WTC11 (cell line): ENCODE data around the gene MTERF4. TPM values are rescaled to one million over a fixed set of nuclear protein-coding genes. Genes with fewer than 3 reads are reported as not detected.

Experiments
- ATAC-seq: fragments of 200-7000 bp; cut with Tn5 transposase; 2 replicates; pipeline ENCODE4 v1.10.0; 2021; ENCODE audit warnings: mild to moderate bottlenecking, moderate library complexity
- CTCF ChIA-PET: fragments of 300-600 bp; sonication (Branson Sonifier 250); formaldehyde crosslinking; loops from one replicate; lab custom pipeline; 2021; ENCODE audit warnings: antibody characterized with exemption; lab: Charles Lee
- POLR2A ChIA-PET: fragments of 350-600 bp; sonication (Branson Sonifier 250); formaldehyde crosslinking; loops from one replicate; lab custom pipeline; 2021; ENCODE audit warnings: antibody characterized with exemption; lab: Charles Lee
- DNase-seq: peaks from one replicate; pipeline ENCODE4 v3.0.0; 2021; ENCODE audit warnings: low spot score
- H3K27ac Mint-ChIP-seq: 2 replicates; pipeline ENCODE4 v1.8.0; 2021; ENCODE audit warnings: mixed read lengths
- H3K27me3 Mint-ChIP-seq: 2 replicates; pipeline ENCODE4 v1.8.0; 2021; ENCODE audit warnings: low read depth, mild to moderate bottlenecking, moderate library complexity, mixed read lengths
- H3K36me3 Mint-ChIP-seq: 2 replicates; pipeline ENCODE4 v1.8.0; 2021; ENCODE audit warnings: mixed read lengths
- H3K4me1 Mint-ChIP-seq: 2 replicates; pipeline ENCODE4 v1.8.0; 2022; ENCODE audit warnings: mixed read lengths
- H3K4me3 Mint-ChIP-seq: 2 replicates; pipeline ENCODE4 v1.8.0; 2021; ENCODE audit warnings: mild to moderate bottlenecking, moderate library complexity, mixed read lengths
- H3K9me3 Mint-ChIP-seq: 2 replicates; pipeline ENCODE4 v1.8.0; 2021; ENCODE audit warnings: mixed read lengths
- ATF2 ChIP-seq: sonication (generic); formaldehyde crosslinking; IDR thresholded peaks from 2 replicates; pipeline ENCODE4 v1.8.1; 2022; ENCODE audit warnings: low read depth, missing genetic modification reagents, borderline replicate concordance
- CBFB ChIP-seq: sonication (generic); formaldehyde crosslinking; IDR thresholded peaks from 2 replicates; pipeline ENCODE4 v1.8.1; 2022; ENCODE audit warnings: mild to moderate bottlenecking, low read depth, missing genetic modification reagents
- ETV6 ChIP-seq: sonication (generic); formaldehyde crosslinking; IDR thresholded peaks from 2 replicates; pipeline ENCODE4 v1.8.1; 2022; ENCODE audit warnings: mild to moderate bottlenecking, missing genetic modification reagents
- FOXJ3 ChIP-seq: sonication (generic); formaldehyde crosslinking; IDR thresholded peaks from 2 replicates; pipeline ENCODE4 v1.9.0; 2021; ENCODE audit warnings: missing genetic modification reagents, mild to moderate bottlenecking, borderline replicate concordance
- GRHL2 ChIP-seq: fragments of 250-450 bp; sonication (Bioruptor Pico); IDR thresholded peaks from 2 replicates; pipeline ENCODE4 v1.8.0; 2022; ENCODE audit warnings: mild to moderate bottlenecking, moderate library complexity; ENCODE audit not compliant: insufficient replicate concordance, severe bottlenecking
- HMGA2 ChIP-seq: fragments of 250-450 bp; sonication (Bioruptor Pico); IDR thresholded peaks from 2 replicates; pipeline ENCODE4 v1.4.0; 2021; ENCODE audit warnings: mild to moderate bottlenecking, moderate library complexity
- IRF2 ChIP-seq: sonication (generic); formaldehyde crosslinking; IDR thresholded peaks from 2 replicates; pipeline ENCODE4 v1.8.0; 2022; ENCODE audit warnings: low read depth, missing genetic modification reagents, borderline replicate concordance
- MYBL2 ChIP-seq: sonication (generic); formaldehyde crosslinking; IDR thresholded peaks from 2 replicates; pipeline ENCODE4 v1.8.1; 2023; ENCODE audit warnings: mild to moderate bottlenecking, moderate library complexity, missing genetic modification reagents
- NFYB ChIP-seq: sonication (generic); formaldehyde crosslinking; conservative IDR thresholded peaks from 2 replicates; pipeline ENCODE4 v1.8.0; 2022; ENCODE audit warnings: low read depth, missing genetic modification reagents
- OVOL2 ChIP-seq: fragments of 250-450 bp; sonication (Bioruptor Pico); IDR thresholded peaks from 2 replicates; pipeline ENCODE4 v1.9.0; 2021; ENCODE audit warnings: mild to moderate bottlenecking, borderline replicate concordance
- RELA ChIP-seq: sonication (generic); formaldehyde crosslinking; IDR thresholded peaks from 2 replicates; pipeline ENCODE4 v1.8.1; 2022; ENCODE audit warnings: missing genetic modification reagents, mild to moderate bottlenecking, borderline replicate concordance
- ZNF121 ChIP-seq: sonication (generic); formaldehyde crosslinking; IDR thresholded peaks from 2 replicates; pipeline ENCODE4 v1.8.0; 2023; ENCODE audit warnings: missing genetic modification reagents
- ZNF138 ChIP-seq: sonication (generic); formaldehyde crosslinking; conservative IDR thresholded peaks from 2 replicates; pipeline ENCODE4 v1.8.1; 2022; ENCODE audit warnings: mild to moderate bottlenecking, moderate library complexity, missing genetic modification reagents
- ZNF281 ChIP-seq: sonication (generic); formaldehyde crosslinking; IDR thresholded peaks from 2 replicates; pipeline ENCODE4 v1.8.0; 2023; ENCODE audit warnings: mild to moderate bottlenecking, missing genetic modification reagents
- ZNF317 ChIP-seq: sonication (generic); formaldehyde crosslinking; IDR thresholded peaks from 2 replicates; pipeline ENCODE4 v1.8.1; 2023; ENCODE audit warnings: low read depth, mild to moderate bottlenecking, moderate library complexity, missing genetic modification reagents, borderline replicate concordance
- total RNA-seq: library from RNA; stranded (reverse); gene quantifications from 3 replicates; pipeline ENCODE4 v1.2.3, GENCODE V29; 2021
- TF ChIP-seq, protein P1 (sequence below): sonication (generic); formaldehyde crosslinking; IDR thresholded peaks from 2 replicates; pipeline ENCODE4 v1.8.0; 2022; ENCODE audit warnings: mild to moderate bottlenecking, missing genetic modification reagents
- TF ChIP-seq, protein P2 (sequence below): sonication (generic); formaldehyde crosslinking; IDR thresholded peaks from 2 replicates; pipeline ENCODE4 v1.8.1; 2022; ENCODE audit warnings: mild to moderate bottlenecking, moderate library complexity, missing genetic modification reagents
- TF ChIP-seq, protein P3 (sequence below): sonication (generic); formaldehyde crosslinking; IDR thresholded peaks from 2 replicates; pipeline ENCODE4 v1.8.0; 2023; ENCODE audit warnings: missing genetic modification reagents, mild to moderate bottlenecking, borderline replicate concordance
- TF ChIP-seq, protein P4 (sequence below): sonication (generic); formaldehyde crosslinking; IDR thresholded peaks from 2 replicates; pipeline ENCODE4 v1.8.1; 2022; ENCODE audit warnings: missing genetic modification reagents, borderline replicate concordance

The MTERF4 gene
- total RNA-seq, 1 experiment from 2014 or later: 23.3 TPM

GRCh38 chr2:241066171-241066892 is 35.8 kb downstream of the MTERF4 start (continued):
- no peak for TF ChIP-seq ZNF281
- TF ChIP-seq, protein P1, sequence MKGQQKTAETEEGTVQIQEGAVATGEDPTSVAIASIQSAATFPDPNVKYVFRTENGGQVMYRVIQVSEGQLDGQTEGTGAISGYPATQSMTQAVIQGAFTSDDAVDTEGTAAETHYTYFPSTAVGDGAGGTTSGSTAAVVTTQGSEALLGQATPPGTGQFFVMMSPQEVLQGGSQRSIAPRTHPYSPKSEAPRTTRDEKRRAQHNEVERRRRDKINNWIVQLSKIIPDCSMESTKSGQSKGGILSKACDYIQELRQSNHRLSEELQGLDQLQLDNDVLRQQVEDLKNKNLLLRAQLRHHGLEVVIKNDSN: no peak

DNA sequence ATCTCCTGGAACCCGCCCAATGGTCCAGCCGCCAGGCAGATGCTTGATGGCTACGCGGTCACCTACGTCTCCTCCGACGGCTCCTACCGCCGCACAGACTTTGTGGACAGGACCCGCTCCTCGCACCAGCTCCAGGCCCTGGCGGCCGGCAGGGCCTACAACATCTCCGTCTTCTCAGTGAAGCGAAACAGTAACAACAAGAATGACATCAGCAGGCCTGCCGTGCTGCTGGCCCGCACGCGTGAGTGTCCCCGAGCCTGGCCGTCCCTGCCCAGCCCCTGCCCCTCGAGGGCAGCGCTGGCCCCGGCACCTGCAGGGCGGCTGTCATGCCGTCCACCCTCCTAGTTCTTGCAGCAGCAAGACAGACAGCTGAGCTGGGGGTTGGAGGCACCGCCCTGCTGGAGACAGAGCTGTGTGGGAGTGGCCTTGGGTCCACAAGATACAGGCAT is 36.7 kb downstream of the MTERF4 start:
- H3K36me3 Mint-ChIP-seq: no peaks in the 10 kb centered on the region
- CTCF ChIA-PET: interaction anchor here (1.0 to 4.6 kb wide), 4 partner anchors 13 to 214 kb away, joined by 3 to 12 read pairs (median 6); no protein-coding TSS in a partner anchor
- no peak overlapping the region for H3K27ac Mint-ChIP-seq
- no peaks in the 10 kb centered on the region for H3K4me1 Mint-ChIP-seq
- H3K27me3 Mint-ChIP-seq: no peaks in the 10 kb centered on the region
- POLR2A ChIA-PET: no interaction called here
- DNase-seq (peak; percentile 16), ATAC-seq (no peak)
- no peak overlapping the region for H3K4me3 Mint-ChIP-seq
- H3K9me3 Mint-ChIP-seq: no peaks in the 10 kb centered on the region
- TF ChIP-seq GRHL2 (no peak), HMGA2 (no peak), IRF2 (CRISPR knock-in tag) (no peak), ZNF281 (no peak), MYBL2 (CRISPR knock-in tag) (no peak), ETV6 (CRISPR knock-in tag) (no peak), RELA (CRISPR knock-in tag) (no peak), ZNF121 (CRISPR knock-in tag) (no peak), NFYB (CRISPR knock-in tag) (no peak), OVOL2 (CRISPR knock-in tag) (no peak), CBFB (no peak), ZNF317 (CRISPR knock-in tag) (no peak), FOXJ3 (CRISPR knock-in tag) (no peak), ATF2 (CRISPR knock-in tag) (no peak), ZNF138 (no peak)
- TF ChIP-seq, protein P2, sequence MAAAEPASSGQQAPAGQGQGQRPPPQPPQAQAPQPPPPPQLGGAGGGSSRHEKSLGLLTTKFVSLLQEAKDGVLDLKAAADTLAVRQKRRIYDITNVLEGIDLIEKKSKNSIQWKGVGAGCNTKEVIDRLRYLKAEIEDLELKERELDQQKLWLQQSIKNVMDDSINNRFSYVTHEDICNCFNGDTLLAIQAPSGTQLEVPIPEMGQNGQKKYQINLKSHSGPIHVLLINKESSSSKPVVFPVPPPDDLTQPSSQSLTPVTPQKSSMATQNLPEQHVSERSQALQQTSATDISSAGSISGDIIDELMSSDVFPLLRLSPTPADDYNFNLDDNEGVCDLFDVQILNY (CRISPR knock-in tag): no peak
- TF ChIP-seq, protein P3, sequence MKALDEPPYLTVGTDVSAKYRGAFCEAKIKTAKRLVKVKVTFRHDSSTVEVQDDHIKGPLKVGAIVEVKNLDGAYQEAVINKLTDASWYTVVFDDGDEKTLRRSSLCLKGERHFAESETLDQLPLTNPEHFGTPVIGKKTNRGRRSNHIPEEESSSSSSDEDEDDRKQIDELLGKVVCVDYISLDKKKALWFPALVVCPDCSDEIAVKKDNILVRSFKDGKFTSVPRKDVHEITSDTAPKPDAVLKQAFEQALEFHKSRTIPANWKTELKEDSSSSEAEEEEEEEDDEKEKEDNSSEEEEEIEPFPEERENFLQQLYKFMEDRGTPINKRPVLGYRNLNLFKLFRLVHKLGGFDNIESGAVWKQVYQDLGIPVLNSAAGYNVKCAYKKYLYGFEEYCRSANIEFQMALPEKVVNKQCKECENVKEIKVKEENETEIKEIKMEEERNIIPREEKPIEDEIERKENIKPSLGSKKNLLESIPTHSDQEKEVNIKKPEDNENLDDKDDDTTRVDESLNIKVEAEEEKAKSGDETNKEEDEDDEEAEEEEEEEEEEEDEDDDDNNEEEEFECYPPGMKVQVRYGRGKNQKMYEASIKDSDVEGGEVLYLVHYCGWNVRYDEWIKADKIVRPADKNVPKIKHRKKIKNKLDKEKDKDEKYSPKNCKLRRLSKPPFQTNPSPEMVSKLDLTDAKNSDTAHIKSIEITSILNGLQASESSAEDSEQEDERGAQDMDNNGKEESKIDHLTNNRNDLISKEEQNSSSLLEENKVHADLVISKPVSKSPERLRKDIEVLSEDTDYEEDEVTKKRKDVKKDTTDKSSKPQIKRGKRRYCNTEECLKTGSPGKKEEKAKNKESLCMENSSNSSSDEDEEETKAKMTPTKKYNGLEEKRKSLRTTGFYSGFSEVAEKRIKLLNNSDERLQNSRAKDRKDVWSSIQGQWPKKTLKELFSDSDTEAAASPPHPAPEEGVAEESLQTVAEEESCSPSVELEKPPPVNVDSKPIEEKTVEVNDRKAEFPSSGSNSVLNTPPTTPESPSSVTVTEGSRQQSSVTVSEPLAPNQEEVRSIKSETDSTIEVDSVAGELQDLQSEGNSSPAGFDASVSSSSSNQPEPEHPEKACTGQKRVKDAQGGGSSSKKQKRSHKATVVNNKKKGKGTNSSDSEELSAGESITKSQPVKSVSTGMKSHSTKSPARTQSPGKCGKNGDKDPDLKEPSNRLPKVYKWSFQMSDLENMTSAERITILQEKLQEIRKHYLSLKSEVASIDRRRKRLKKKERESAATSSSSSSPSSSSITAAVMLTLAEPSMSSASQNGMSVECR (CRISPR knock-in tag): no peak
- TF ChIP-seq, protein P4, sequence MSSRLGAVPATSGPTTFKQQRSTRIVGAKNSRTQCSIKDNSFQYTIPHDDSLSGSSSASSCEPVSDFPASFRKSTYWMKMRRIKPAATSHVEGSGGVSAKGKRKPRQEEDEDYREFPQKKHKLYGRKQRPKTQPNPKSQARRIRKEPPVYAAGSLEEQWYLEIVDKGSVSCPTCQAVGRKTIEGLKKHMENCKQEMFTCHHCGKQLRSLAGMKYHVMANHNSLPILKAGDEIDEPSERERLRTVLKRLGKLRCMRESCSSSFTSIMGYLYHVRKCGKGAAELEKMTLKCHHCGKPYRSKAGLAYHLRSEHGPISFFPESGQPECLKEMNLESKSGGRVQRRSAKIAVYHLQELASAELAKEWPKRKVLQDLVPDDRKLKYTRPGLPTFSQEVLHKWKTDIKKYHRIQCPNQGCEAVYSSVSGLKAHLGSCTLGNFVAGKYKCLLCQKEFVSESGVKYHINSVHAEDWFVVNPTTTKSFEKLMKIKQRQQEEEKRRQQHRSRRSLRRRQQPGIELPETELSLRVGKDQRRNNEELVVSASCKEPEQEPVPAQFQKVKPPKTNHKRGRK (CRISPR knock-in tag): no peak
